ENCODE results near the gene SDS. TPM values are rescaled to one million over a fixed set of nuclear protein-coding genes. Genes with fewer than 3 reads are reported as not detected.

Gene SDS
- total RNA-seq, 1 donor from 2014 or later = not detected

DNA sequence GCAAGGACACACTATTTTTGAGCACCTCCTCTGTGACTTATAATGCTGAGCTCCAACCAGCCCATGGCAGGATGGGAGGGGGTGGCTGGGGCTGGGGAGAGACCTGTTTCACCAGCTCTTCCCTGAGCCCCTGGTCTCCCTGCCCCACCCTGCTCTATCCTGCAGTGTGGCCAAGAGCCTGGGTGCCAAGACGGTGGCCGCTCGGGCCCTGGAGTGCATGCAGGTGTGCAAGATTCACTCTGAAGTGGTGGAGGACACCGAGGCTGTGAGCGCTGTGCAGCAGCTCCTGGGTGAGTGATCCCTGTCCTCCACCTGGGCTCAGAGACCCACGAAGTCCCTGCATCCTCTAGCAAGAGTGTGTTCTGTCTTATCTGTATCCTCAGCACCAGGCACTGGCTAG lies 32.9 kb upstream of the SDS start:
- Mint-ChIP-seq H3K4me1 (ENCODE audit: unreplicated experiment) (no peaks in the 10 kb centered on the region), H3K27me3 (peaks cover 8% of the 10 kb centered on the region), H3K9me3 (no peaks in the 10 kb centered on the region), H3K36me3 (no peaks in the 10 kb centered on the region), H3K27ac (no peak overlapping the region), H3K4me3 (no peak overlapping the region)
- no peak for DNase-seq (ENCODE audit: extremely low spot score, unreplicated experiment)
- TF ChIP-seq, protein P1, sequence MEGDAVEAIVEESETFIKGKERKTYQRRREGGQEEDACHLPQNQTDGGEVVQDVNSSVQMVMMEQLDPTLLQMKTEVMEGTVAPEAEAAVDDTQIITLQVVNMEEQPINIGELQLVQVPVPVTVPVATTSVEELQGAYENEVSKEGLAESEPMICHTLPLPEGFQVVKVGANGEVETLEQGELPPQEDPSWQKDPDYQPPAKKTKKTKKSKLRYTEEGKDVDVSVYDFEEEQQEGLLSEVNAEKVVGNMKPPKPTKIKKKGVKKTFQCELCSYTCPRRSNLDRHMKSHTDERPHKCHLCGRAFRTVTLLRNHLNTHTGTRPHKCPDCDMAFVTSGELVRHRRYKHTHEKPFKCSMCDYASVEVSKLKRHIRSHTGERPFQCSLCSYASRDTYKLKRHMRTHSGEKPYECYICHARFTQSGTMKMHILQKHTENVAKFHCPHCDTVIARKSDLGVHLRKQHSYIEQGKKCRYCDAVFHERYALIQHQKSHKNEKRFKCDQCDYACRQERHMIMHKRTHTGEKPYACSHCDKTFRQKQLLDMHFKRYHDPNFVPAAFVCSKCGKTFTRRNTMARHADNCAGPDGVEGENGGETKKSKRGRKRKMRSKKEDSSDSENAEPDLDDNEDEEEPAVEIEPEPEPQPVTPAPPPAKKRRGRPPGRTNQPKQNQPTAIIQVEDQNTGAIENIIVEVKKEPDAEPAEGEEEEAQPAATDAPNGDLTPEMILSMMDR (conservative IDR thresholded peaks at IDR 0.05) = no peak

DNA sequence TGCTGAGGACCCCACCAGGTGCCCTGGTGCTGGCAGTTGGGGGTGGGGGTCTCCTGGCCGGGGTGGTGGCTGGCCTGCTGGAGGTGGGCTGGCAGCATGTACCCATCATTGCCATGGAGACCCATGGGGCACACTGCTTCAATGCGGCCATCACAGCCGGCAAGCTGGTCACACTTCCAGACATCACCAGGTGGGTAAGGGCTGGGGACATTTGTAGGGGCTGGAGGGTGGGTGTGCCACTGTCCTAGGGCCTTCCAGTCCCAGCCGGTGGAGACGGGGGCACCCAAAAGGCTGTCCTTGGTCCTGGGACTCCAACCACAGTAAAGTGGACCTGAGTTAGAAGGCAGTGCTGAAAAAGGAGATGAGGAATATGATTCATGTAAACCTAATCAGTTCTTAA lies 31.7 kb upstream of the SDS start:
- TF ChIP-seq, protein P1 (conservative IDR thresholded peaks at IDR 0.05) = no peak
- no peak overlapping the region for H3K4me3 Mint-ChIP-seq
- peaks cover 16% of the 10 kb centered on the region for H3K27me3 Mint-ChIP-seq
- DNase-seq (ENCODE audit: extremely low spot score, unreplicated experiment) = no peak
- H3K27ac Mint-ChIP-seq = no peak overlapping the region
- H3K36me3 Mint-ChIP-seq = no peaks in the 10 kb centered on the region
- H3K4me1 Mint-ChIP-seq (ENCODE audit: unreplicated experiment) = no peaks in the 10 kb centered on the region
- no peaks in the 10 kb centered on the region for H3K9me3 Mint-ChIP-seq

DNA sequence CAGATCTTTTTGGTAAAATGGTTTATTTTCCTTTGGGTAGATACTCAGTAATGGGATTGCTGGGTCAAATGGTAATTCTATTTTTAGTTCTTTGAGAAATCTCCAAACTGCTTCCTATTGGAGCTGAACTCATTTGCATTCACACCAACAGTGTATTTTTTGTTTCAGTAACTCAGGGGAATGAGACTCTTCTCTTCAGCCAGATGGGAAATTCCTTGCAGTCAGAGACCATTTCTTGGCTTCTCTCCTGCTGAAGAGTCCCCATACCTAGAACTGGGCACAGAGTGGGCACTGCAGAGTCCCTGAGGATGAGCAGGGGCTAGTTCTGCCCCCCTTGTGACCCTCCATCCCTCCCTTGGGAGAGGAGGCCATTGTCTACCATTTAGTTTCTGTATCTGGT lies 29.3 kb upstream of the SDS start:
- H3K9me3 Mint-ChIP-seq = peaks cover 5% of the 10 kb centered on the region
- TF ChIP-seq, protein P1 (conservative IDR thresholded peaks at IDR 0.05) = no peak
- no peaks in the 10 kb centered on the region for H3K36me3 Mint-ChIP-seq
- H3K27me3 Mint-ChIP-seq = peaks cover 22% of the 10 kb centered on the region
- H3K4me3 Mint-ChIP-seq = no peak overlapping the region
- no peak overlapping the region for H3K27ac Mint-ChIP-seq
- no peaks in the 10 kb centered on the region for H3K4me1 Mint-ChIP-seq (ENCODE audit: unreplicated experiment)
- no peak for DNase-seq (ENCODE audit: extremely low spot score, unreplicated experiment)

DNA sequence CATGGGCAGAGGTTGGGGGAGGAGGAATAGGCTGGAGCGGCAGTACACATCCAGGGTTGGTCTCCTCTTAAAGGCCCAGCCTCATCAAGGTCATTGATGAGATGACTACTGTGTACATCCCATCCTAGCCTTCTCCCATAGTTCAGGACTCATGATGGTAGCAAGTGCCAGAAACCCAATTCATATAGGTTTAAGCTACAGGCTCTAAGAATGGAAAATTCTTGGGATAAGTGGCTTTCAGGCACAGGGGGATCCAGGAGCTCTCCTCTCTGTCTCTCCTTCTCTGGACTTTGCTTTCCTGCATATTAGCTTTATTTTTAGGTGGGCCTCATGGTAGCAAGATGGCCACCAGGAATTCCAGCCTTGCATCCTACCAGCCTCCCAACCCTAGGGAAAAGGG lies 24.8 kb upstream of the SDS start:
- no peaks in the 10 kb centered on the region for H3K4me1 Mint-ChIP-seq (ENCODE audit: unreplicated experiment)
- no peaks in the 10 kb centered on the region for H3K36me3 Mint-ChIP-seq
- DNase-seq (ENCODE audit: extremely low spot score, unreplicated experiment) = no peak
- H3K9me3 Mint-ChIP-seq = peaks cover 5% of the 10 kb centered on the region
- TF ChIP-seq, protein P1 (conservative IDR thresholded peaks at IDR 0.05) = no peak
- no peak overlapping the region for H3K4me3 Mint-ChIP-seq
- no peak overlapping the region for H3K27ac Mint-ChIP-seq
- H3K27me3 Mint-ChIP-seq = peaks cover 28% of the 10 kb centered on the region

DNA sequence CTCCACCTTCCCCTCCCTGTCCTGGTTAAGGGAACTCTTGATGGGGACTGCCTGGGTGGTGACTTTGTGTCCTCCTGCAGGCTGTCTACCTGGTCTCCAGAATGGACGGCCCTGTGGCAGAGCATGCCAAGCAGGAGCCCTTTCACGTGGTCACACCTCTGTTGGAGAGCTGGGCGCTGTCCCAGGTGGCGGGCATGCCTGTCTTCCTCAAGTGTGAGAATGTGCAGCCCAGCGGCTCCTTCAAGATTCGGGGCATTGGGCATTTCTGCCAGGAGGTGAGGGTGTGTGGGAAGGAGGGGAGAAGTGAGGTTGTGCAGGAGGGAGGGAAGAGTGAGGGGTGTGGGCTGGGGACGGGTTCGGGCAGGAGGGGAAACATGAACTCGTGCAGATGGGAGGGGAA lies 24.2 kb upstream of the SDS start:
- peaks cover 5% of the 10 kb centered on the region for H3K9me3 Mint-ChIP-seq
- H3K4me3 Mint-ChIP-seq = no peak overlapping the region
- H3K27ac Mint-ChIP-seq = no peak overlapping the region
- peaks cover 28% of the 10 kb centered on the region for H3K27me3 Mint-ChIP-seq
- TF ChIP-seq, protein P1 (conservative IDR thresholded peaks at IDR 0.05) = no peak
- DNase-seq (ENCODE audit: extremely low spot score, unreplicated experiment) = no peak
- no peaks in the 10 kb centered on the region for H3K36me3 Mint-ChIP-seq
- no peaks in the 10 kb centered on the region for H3K4me1 Mint-ChIP-seq (ENCODE audit: unreplicated experiment)

DNA sequence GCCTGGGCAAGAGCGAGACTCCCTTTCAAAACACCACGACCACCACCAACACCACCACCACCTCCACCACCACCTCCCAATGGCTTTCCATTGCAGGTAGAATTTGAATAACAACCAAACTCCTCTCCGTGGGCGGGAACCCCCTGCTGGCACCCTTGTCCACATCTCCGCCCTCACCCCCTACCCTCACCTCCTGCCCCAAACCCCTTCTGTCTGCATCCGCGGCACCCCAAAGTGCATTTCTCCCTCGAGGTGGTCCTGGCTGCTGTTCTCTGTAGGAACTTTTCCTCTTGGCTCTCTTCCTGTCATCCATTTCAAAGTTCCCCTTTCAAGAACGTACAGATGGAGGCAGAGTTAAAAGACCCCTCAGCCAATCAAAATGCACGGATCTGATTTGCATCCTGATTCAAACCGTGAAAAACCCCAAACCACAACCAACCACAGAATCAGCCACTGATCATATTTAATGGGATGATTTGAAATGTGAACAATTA lies 22.3 kb upstream of the SDS start:
- H3K4me3 Mint-ChIP-seq = no peak overlapping the region
- no peak overlapping the region for H3K27ac Mint-ChIP-seq
- H3K27me3 Mint-ChIP-seq = peaks cover 20% of the 10 kb centered on the region
- peaks cover 5% of the 10 kb centered on the region for H3K9me3 Mint-ChIP-seq
- TF ChIP-seq, protein P1 (conservative IDR thresholded peaks at IDR 0.05) = no peak
- DNase-seq (ENCODE audit: extremely low spot score, unreplicated experiment) = no peak
- peaks cover 7% of the 10 kb centered on the region for H3K4me1 Mint-ChIP-seq (ENCODE audit: unreplicated experiment)
- H3K36me3 Mint-ChIP-seq = no peaks in the 10 kb centered on the region
